ENCODE results near the gene CXXC5. TPM values are rescaled to one million over a fixed set of nuclear protein-coding genes. Genes with fewer than 3 reads are reported as not detected.
A peak's percentile ranks its signal among the peaks of the same experiment; 100 is the strongest.

CXXC5 gene
- total RNA-seq, 1 experiment from 2014 or later: 57.2 TPM

DNA sequence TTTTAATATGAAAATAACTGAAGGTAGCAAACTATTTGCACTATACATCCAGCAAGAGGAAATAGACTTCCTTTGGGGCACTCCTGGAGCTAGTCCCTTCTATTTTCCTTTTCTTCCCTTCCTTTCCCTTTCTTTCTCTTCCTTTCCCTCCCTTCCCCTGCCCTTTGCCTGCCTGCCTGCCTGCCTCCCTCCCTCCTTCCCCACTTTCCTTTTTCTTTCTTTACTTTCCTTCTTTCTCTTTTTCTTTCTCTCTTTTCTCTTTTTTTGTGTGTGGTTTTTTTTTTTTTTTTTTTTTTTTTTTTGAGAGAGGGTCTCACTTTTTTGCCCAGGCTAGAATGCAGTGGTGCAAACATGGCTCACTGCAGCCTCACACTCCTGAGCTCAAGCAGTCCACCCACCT is 17.3 kb upstream of the CXXC5 start:
- BruUV-seq (replicated peaks): no TSS peak
- ChIA-PET CTCF (interaction anchor here (0.7 kb wide), 1 partner anchor 14 kb away, joined by 5 read pairs; no protein-coding TSS in a partner anchor), POLR2A (ENCODE audit: low non-redundant PET) (no interaction called here)
- peaks cover 25% of the 10 kb centered on the region for H3K36me3 ChIP-seq (ENCODE audit: insufficient read depth, low read length, poor library complexity, severe bottlenecking)
- H3K4me3 ChIP-seq (ENCODE audit: low read depth, low read length, poor library complexity, severe bottlenecking): no peak overlapping the region
- H3K9me3 ChIP-seq (ENCODE audit: low read depth, low read length, poor library complexity, severe bottlenecking): no peaks in the 10 kb centered on the region
- intact Hi-C loops (cut with micrococcal nuclease; ENCODE audit: unreplicated experiment): loop anchor here (5.0 to 10.0 kb wide), 2 partner anchors 209 to 214 kb away; no protein-coding TSS in a partner anchor
- no peaks in the 10 kb centered on the region for H3K27me3 ChIP-seq (replicated peaks; ENCODE audit: insufficient read depth, low read depth, low read length, poor library complexity)
- DNase-seq (ENCODE audit: low spot score): no peak
- TF ChIP-seq EZH2 (IDR thresholded peaks at IDR 0.05; ENCODE audit: borderline replicate concordance, low read depth, low read length, poor library complexity, severe bottlenecking): no peak
- TF ChIP-seq, protein P1, sequence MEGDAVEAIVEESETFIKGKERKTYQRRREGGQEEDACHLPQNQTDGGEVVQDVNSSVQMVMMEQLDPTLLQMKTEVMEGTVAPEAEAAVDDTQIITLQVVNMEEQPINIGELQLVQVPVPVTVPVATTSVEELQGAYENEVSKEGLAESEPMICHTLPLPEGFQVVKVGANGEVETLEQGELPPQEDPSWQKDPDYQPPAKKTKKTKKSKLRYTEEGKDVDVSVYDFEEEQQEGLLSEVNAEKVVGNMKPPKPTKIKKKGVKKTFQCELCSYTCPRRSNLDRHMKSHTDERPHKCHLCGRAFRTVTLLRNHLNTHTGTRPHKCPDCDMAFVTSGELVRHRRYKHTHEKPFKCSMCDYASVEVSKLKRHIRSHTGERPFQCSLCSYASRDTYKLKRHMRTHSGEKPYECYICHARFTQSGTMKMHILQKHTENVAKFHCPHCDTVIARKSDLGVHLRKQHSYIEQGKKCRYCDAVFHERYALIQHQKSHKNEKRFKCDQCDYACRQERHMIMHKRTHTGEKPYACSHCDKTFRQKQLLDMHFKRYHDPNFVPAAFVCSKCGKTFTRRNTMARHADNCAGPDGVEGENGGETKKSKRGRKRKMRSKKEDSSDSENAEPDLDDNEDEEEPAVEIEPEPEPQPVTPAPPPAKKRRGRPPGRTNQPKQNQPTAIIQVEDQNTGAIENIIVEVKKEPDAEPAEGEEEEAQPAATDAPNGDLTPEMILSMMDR (conservative IDR thresholded peaks at IDR 0.05; ENCODE audit: low read depth, low read length): no peak
- no peak overlapping the region for H3K27ac ChIP-seq (ENCODE audit: low read depth, low read length, poor library complexity, severe bottlenecking)
- peaks cover 2% of the 10 kb centered on the region for H3K4me1 ChIP-seq (ENCODE audit: insufficient read depth, low read length, poor library complexity, severe bottlenecking)

GRCh38 chr5:139631520-139632165 is 16.5 kb upstream of the CXXC5 start:
- TF ChIP-seq EZH2 (IDR thresholded peaks at IDR 0.05; ENCODE audit: borderline replicate concordance, low read depth, low read length, poor library complexity, severe bottlenecking): no peak
- TF ChIP-seq, protein P1 (conservative IDR thresholded peaks at IDR 0.05; ENCODE audit: low read depth, low read length): no peak
- POLR2A ChIA-PET (ENCODE audit: low non-redundant PET): interaction anchor here (0.7 kb wide), 1 partner anchor 210 kb away, joined by 3 read pairs; no protein-coding TSS in a partner anchor
- BruUV-seq (replicated peaks): no TSS peak

GRCh38 chr5:139633295-139634027 is 14.7 kb upstream of the CXXC5 start:
- Histone ChIP-seq H3K27ac (ENCODE audit: low read depth, low read length, poor library complexity, severe bottlenecking) (no peak overlapping the region), H3K4me3 (ENCODE audit: low read depth, low read length, poor library complexity, severe bottlenecking) (no peak overlapping the region), H3K4me1 (ENCODE audit: insufficient read depth, low read length, poor library complexity, severe bottlenecking) (peaks cover 28% of the 10 kb centered on the region), H3K9me3 (ENCODE audit: low read depth, low read length, poor library complexity, severe bottlenecking) (no peaks in the 10 kb centered on the region), H3K27me3 (replicated peaks; ENCODE audit: insufficient read depth, low read depth, low read length, poor library complexity) (no peaks in the 10 kb centered on the region), H3K36me3 (ENCODE audit: insufficient read depth, low read length, poor library complexity, severe bottlenecking) (no peaks in the 10 kb centered on the region)
- DNase-seq (ENCODE audit: low spot score): peak; percentile 78
- no TSS peak for BruUV-seq (replicated peaks)
- TF ChIP-seq, protein P1 (conservative IDR thresholded peaks at IDR 0.05; ENCODE audit: low read depth, low read length): peak; percentile 98
- TF ChIP-seq EZH2 (IDR thresholded peaks at IDR 0.05; ENCODE audit: borderline replicate concordance, low read depth, low read length, poor library complexity, severe bottlenecking): no peak
- intact Hi-C loops (cut with micrococcal nuclease; ENCODE audit: unreplicated experiment): loop anchor here (1.0 to 10.0 kb wide), 3 partner anchors 57 to 211 kb away; no protein-coding TSS in a partner anchor
- POLR2A ChIA-PET (ENCODE audit: low non-redundant PET): no interaction called here
- CTCF ChIA-PET: interaction anchor here (0.5 to 2.1 kb wide), 10 partner anchors 18 to 1356 kb away, joined by 3 to 11 read pairs (median 4); no protein-coding TSS in a partner anchor

More at GRCh38 chr5:139631520-139632165, 16.5 kb upstream of the CXXC5 start:
- Histone ChIP-seq H3K36me3 (ENCODE audit: insufficient read depth, low read length, poor library complexity, severe bottlenecking) (peaks cover 17% of the 10 kb centered on the region), H3K27ac (ENCODE audit: low read depth, low read length, poor library complexity, severe bottlenecking) (no peak overlapping the region), H3K27me3 (replicated peaks; ENCODE audit: insufficient read depth, low read depth, low read length, poor library complexity) (no peaks in the 10 kb centered on the region), H3K4me3 (ENCODE audit: low read depth, low read length, poor library complexity, severe bottlenecking) (no peak overlapping the region), H3K4me1 (ENCODE audit: insufficient read depth, low read length, poor library complexity, severe bottlenecking) (peaks cover 10% of the 10 kb centered on the region), H3K9me3 (ENCODE audit: low read depth, low read length, poor library complexity, severe bottlenecking) (no peaks in the 10 kb centered on the region)
- CTCF ChIA-PET: interaction anchor here (1.2 to 1.5 kb wide), 2 partner anchors 134 to 209 kb away, joined by 3 read pairs; no protein-coding TSS in a partner anchor
- intact Hi-C loops (cut with micrococcal nuclease; ENCODE audit: unreplicated experiment): loop anchor here (5.0 to 10.0 kb wide), 2 partner anchors 209 to 213 kb away; no protein-coding TSS in a partner anchor
- DNase-seq (ENCODE audit: low spot score): no peak
